Measurements from ENCODE around the gene SLAMF9.
A peak's percentile ranks its signal among the peaks of the same experiment; 100 is the strongest.

Gene SLAMF9

GRCh38 chr1:159982280-159982679, 28.2 kb upstream of the SLAMF9 start:
- no peak overlapping the region for H3K27ac Mint-ChIP-seq
- H3K36me3 Mint-ChIP-seq = no peaks in the 10 kb centered on the region
- no peak for ATAC-seq
- H3K4me3 Mint-ChIP-seq = no peak overlapping the region
- H3K4me1 Mint-ChIP-seq = no peaks in the 10 kb centered on the region
- DNase-seq (ENCODE audit: low spot score in 2 of 2) = no peak
- H3K9me3 Mint-ChIP-seq = no peaks in the 10 kb centered on the region

GRCh38 chr1:159981351-159982055, 27.5 kb upstream of the SLAMF9 start:
- DNase-seq (ENCODE audit: low spot score in 2 of 2) = no peak
- no peaks in the 10 kb centered on the region for H3K36me3 Mint-ChIP-seq

GRCh38 chr1:159980786-159981185, 26.7 kb upstream of the SLAMF9 start:
- Mint-ChIP-seq H3K9me3 (no peaks in the 10 kb centered on the region), H3K4me1 (no peaks in the 10 kb centered on the region), H3K27ac (no peak overlapping the region), H3K4me3 (no peak overlapping the region), H3K36me3 (no peaks in the 10 kb centered on the region)
- ATAC-seq (no peak), DNase-seq (ENCODE audit: low spot score in 2 of 2) (no peak)

More at GRCh38 chr1:159981351-159982055, 27.5 kb upstream of the SLAMF9 start:
- no peak overlapping the region for H3K27ac Mint-ChIP-seq
- H3K9me3 Mint-ChIP-seq = no peaks in the 10 kb centered on the region
- no peak overlapping the region for H3K4me3 Mint-ChIP-seq
- ATAC-seq = peak; percentile 9
- H3K4me1 Mint-ChIP-seq = no peaks in the 10 kb centered on the region

- H3K4me1 Mint-ChIP-seq = no peaks in the 10 kb centered on the region
- no peaks in the 10 kb centered on the region for H3K9me3 Mint-ChIP-seq
- ATAC-seq (no peak), DNase-seq (ENCODE audit: low spot score in 2 of 2) (no peak)
- H3K36me3 Mint-ChIP-seq = no peaks in the 10 kb centered on the region
- H3K4me3 Mint-ChIP-seq = no peak overlapping the region
- H3K27ac Mint-ChIP-seq = no peak overlapping the region
Measured at GRCh38 chr1:159980076-159980475, 26.0 kb upstream of the SLAMF9 start.

GRCh38 chr1:159979257-159979656, 25.2 kb upstream of the SLAMF9 start:
- H3K9me3 Mint-ChIP-seq = no peaks in the 10 kb centered on the region
- H3K27ac Mint-ChIP-seq = no peak overlapping the region
- H3K36me3 Mint-ChIP-seq = no peaks in the 10 kb centered on the region
- no peak for DNase-seq (ENCODE audit: low spot score in 2 of 2)
- ATAC-seq = no peak
- H3K4me3 Mint-ChIP-seq = no peak overlapping the region
- no peaks in the 10 kb centered on the region for H3K4me1 Mint-ChIP-seq

GRCh38 chr1:159978107-159978398, 24.0 kb upstream of the SLAMF9 start:
- H3K4me1 Mint-ChIP-seq = no peaks in the 10 kb centered on the region
- H3K27ac Mint-ChIP-seq = no peak overlapping the region
- no peaks in the 10 kb centered on the region for H3K36me3 Mint-ChIP-seq
- no peak overlapping the region for H3K4me3 Mint-ChIP-seq
- ATAC-seq (no peak), DNase-seq (ENCODE audit: low spot score in 2 of 2) (no peak)
- H3K9me3 Mint-ChIP-seq = no peaks in the 10 kb centered on the region

- H3K4me1 Mint-ChIP-seq = no peaks in the 10 kb centered on the region
- DNase-seq (ENCODE audit: low spot score in 2 of 2) = no peak
- no peak overlapping the region for H3K27ac Mint-ChIP-seq
- no peaks in the 10 kb centered on the region for H3K9me3 Mint-ChIP-seq
- no peaks in the 10 kb centered on the region for H3K36me3 Mint-ChIP-seq
- ATAC-seq = peak; percentile 51
- no peak overlapping the region for H3K4me3 Mint-ChIP-seq
Measured at GRCh38 chr1:159977364-159978106, 23.5 kb upstream of the SLAMF9 start.

GRCh38 chr1:159974350-159974965, 20.4 kb upstream of the SLAMF9 start:
- no peaks in the 10 kb centered on the region for H3K9me3 Mint-ChIP-seq
- no peaks in the 10 kb centered on the region for H3K4me1 Mint-ChIP-seq
- ATAC-seq = no peak
- no peak overlapping the region for H3K4me3 Mint-ChIP-seq
- H3K36me3 Mint-ChIP-seq = no peaks in the 10 kb centered on the region
- DNase-seq (ENCODE audit: low spot score in 2 of 2) = no peak
- no peak overlapping the region for H3K27ac Mint-ChIP-seq

GRCh38 chr1:159973350-159973940, 19.4 kb upstream of the SLAMF9 start:
- no peak overlapping the region for H3K4me3 Mint-ChIP-seq
- H3K4me1 Mint-ChIP-seq = no peaks in the 10 kb centered on the region
- ATAC-seq = no peak
- no peak overlapping the region for H3K27ac Mint-ChIP-seq
- no peaks in the 10 kb centered on the region for H3K9me3 Mint-ChIP-seq
- no peaks in the 10 kb centered on the region for H3K36me3 Mint-ChIP-seq
- DNase-seq (ENCODE audit: low spot score in 2 of 2) = no peak

- no peak overlapping the region for H3K27ac Mint-ChIP-seq
- no peak for DNase-seq (ENCODE audit: low spot score in 2 of 2)
- H3K4me1 Mint-ChIP-seq = no peaks in the 10 kb centered on the region
- H3K9me3 Mint-ChIP-seq = no peaks in the 10 kb centered on the region
- ATAC-seq = no peak
- H3K4me3 Mint-ChIP-seq = no peak overlapping the region
- H3K36me3 Mint-ChIP-seq = no peaks in the 10 kb centered on the region
Measured at GRCh38 chr1:159972443-159973205, 18.6 kb upstream of the SLAMF9 start.

GRCh38 chr1:159970932-159971342, 16.9 kb upstream of the SLAMF9 start:
- no peak for DNase-seq (ENCODE audit: low spot score in 2 of 2)
- no peak overlapping the region for H3K4me3 Mint-ChIP-seq
- H3K9me3 Mint-ChIP-seq = no peaks in the 10 kb centered on the region
- H3K27ac Mint-ChIP-seq = no peak overlapping the region
- no peaks in the 10 kb centered on the region for H3K4me1 Mint-ChIP-seq
- no peaks in the 10 kb centered on the region for H3K36me3 Mint-ChIP-seq
- no peak for ATAC-seq

GRCh38 chr1:159968901-159969300, 14.9 kb upstream of the SLAMF9 start:
- no peak for DNase-seq (ENCODE audit: low spot score in 2 of 2)
- no peak for ATAC-seq
- no peak overlapping the region for H3K4me3 Mint-ChIP-seq
- H3K9me3 Mint-ChIP-seq = no peaks in the 10 kb centered on the region
- H3K27ac Mint-ChIP-seq = no peak overlapping the region
- H3K36me3 Mint-ChIP-seq = no peaks in the 10 kb centered on the region
- H3K4me1 Mint-ChIP-seq = no peaks in the 10 kb centered on the region

GRCh38 chr1:159965263-159965662, 11.2 kb upstream of the SLAMF9 start:
- Mint-ChIP-seq H3K9me3 (no peaks in the 10 kb centered on the region), H3K4me1 (no peaks in the 10 kb centered on the region), H3K27ac (no peak overlapping the region), H3K36me3 (no peaks in the 10 kb centered on the region), H3K4me3 (no peak overlapping the region)
- no peak for DNase-seq (ENCODE audit: low spot score in 2 of 2)
- no peak for ATAC-seq

- Mint-ChIP-seq H3K4me3 (no peak overlapping the region), H3K9me3 (no peaks in the 10 kb centered on the region), H3K4me1 (peaks cover 4% of the 10 kb centered on the region), H3K36me3 (no peaks in the 10 kb centered on the region), H3K27ac (no peak overlapping the region)
- ATAC-seq (no peak), DNase-seq (ENCODE audit: low spot score in 2 of 2) (no peak)
Measured at GRCh38 chr1:159964144-159964543, 10.1 kb upstream of the SLAMF9 start.

GRCh38 chr1:159962176-159962575, 8.1 kb upstream of the SLAMF9 start:
- H3K27ac Mint-ChIP-seq = no peak overlapping the region
- no peak for ATAC-seq
- H3K4me1 Mint-ChIP-seq = peaks cover 11% of the 10 kb centered on the region
- no peak overlapping the region for H3K4me3 Mint-ChIP-seq
- H3K9me3 Mint-ChIP-seq = no peaks in the 10 kb centered on the region
- no peak for DNase-seq (ENCODE audit: low spot score in 2 of 2)
- H3K36me3 Mint-ChIP-seq = no peaks in the 10 kb centered on the region
